OCI-LY1 (cell line): ENCODE data around the gene ACTR5.

Experiments used
- CTCF ChIP-seq: fragments of 200-600 bp; sonication (generic), shearing (Covaris generic); IDR thresholded peaks from 2 replicates; pipeline ENCODE4 v1.5.1; 2017; ENCODE audit warnings: mild to moderate bottlenecking, antibody characterized with exemption, low read length, moderate library complexity, mixed read lengths
- EZH2 ChIP-seq: fragments of 200-600 bp; sonication (generic), shearing (Covaris generic); IDR thresholded peaks from 2 replicates; pipeline ENCODE4 v1.8.0; 2017; ENCODE audit warnings: borderline replicate concordance, mixed run types, mild to moderate bottlenecking, antibody characterized with exemption, low read length, moderate library complexity, mixed read lengths

- TF ChIP-seq CTCF (no peak), EZH2 (no peak)
These were observed 56.0 kb downstream of the ACTR5 start for GRCh38 chr20:38804221-38804620.
